ENCODE measurements around the gene ANKRD13A. TPM values are rescaled to one million over a fixed set of nuclear protein-coding genes. Genes with fewer than 3 reads are reported as not detected.

Gene ANKRD13A
- total and polyA plus RNA-seq, 2 of the 13 experiments (the other 11 are each of a cell fraction or from before 2014, with no cell fraction given): 34.1 to 41.6 TPM

GRCh38 chr12:110010853-110011723, 11.9 kb downstream of the ANKRD13A start (continued):
- TF ChIP-seq HNF4G (IDR thresholded peaks at IDR 0.05; ENCODE audit: borderline replicate concordance, low read depth, low read length) (peak; percentile 69; the same call in 1 of the 2 replicates), HNF4G (CRISPR knock-in tag; IDR thresholded peaks at IDR 0.05; ENCODE audit: borderline replicate concordance, low read depth) (0 out of 2 replicates have a peak, but pooled peaks have one; percentile 54), ZFX (CRISPR knock-in tag; IDR thresholded peaks at IDR 0.05; ENCODE audit: low read depth) (no peak), ELF4 (CRISPR knock-in tag; IDR thresholded peaks at IDR 0.05; ENCODE audit: borderline replicate concordance) (no peak), HINFP (CRISPR knock-in tag; IDR thresholded peaks at IDR 0.05; ENCODE audit: low read depth) (no peak), IKZF5 (CRISPR knock-in tag; IDR thresholded peaks at IDR 0.05) (no peak; the same call in 1 of the 2 replicates), ZNF230 (CRISPR knock-in tag; IDR thresholded peaks at IDR 0.05) (no peak), MYPOP (CRISPR knock-in tag; IDR thresholded peaks at IDR 0.05) (0 out of 2 replicates have a peak, but pooled peaks have one; percentile 50), PHF8 (CRISPR knock-in tag; IDR thresholded peaks at IDR 0.05) (no peak), TCF7 (IDR thresholded peaks at IDR 0.05; ENCODE audit: low read depth) (peak; percentile 43; the same call in 1 of the 2 replicates), POLR2A (IDR thresholded peaks at IDR 0.05; ENCODE audit: insufficient read depth in 1 of 2, low read depth in 2 of 2, low read length in 2 of 2) (no peak; a peak in 1 of 4 replicates), NR2F6 (IDR thresholded peaks at IDR 0.05) (peak; percentile 84), NR2F6 (CRISPR knock-in tag; IDR thresholded peaks at IDR 0.05) (peak; percentile 91), NCOA1 (CRISPR knock-in tag; IDR thresholded peaks at IDR 0.05) (no peak), GTF3A (CRISPR knock-in tag; conservative IDR thresholded peaks at IDR 0.05) (no peak), NR2F1 (CRISPR knock-in tag; IDR thresholded peaks at IDR 0.05) (peak; percentile 67 to 73; a peak in 3 of 4 replicates), CAMTA2 (CRISPR knock-in tag; IDR thresholded peaks at IDR 0.05; ENCODE audit: borderline replicate concordance) (no peak), ARID4A (CRISPR knock-in tag; IDR thresholded peaks at IDR 0.05; ENCODE audit: borderline replicate concordance) (peak; percentile 28; the same call in 1 of the 2 replicates), ZNF235 (CRISPR knock-in tag; IDR thresholded peaks at IDR 0.05; ENCODE audit: borderline replicate concordance) (no peak), ZSCAN12 (CRISPR knock-in tag; IDR thresholded peaks at IDR 0.05) (no peak), ZC3H13 (CRISPR knock-in tag; IDR thresholded peaks at IDR 0.05) (no peak), ARID2 (CRISPR knock-in tag; IDR thresholded peaks at IDR 0.05; ENCODE audit: borderline replicate concordance) (no peak)

Measured in HepG2 (cell line).